Brain pericyte (primary cell): ENCODE data around the gene EPHA3.

ENCODE experiments used
- DNase-seq: peaks from one replicate; pipeline ENCODE4 v3.0.0-alpha.2; 2012; ENCODE audit warnings: low read depth, low spot score

EPHA3 gene

GRCh38 chr3:89360156-89360555 lies 252.7 kb downstream of the EPHA3 start:
- DNase-seq = no peak

GRCh38 chr3:89362496-89362895 lies 255.1 kb downstream of the EPHA3 start:
- DNase-seq = no peak

GRCh38 chr3:89363171-89363570 lies 255.8 kb downstream of the EPHA3 start:
- DNase-seq = no peak

- no peak for DNase-seq
Observed at GRCh38 chr3:89364314-89364713, 256.9 kb downstream of the EPHA3 start.

DNA sequence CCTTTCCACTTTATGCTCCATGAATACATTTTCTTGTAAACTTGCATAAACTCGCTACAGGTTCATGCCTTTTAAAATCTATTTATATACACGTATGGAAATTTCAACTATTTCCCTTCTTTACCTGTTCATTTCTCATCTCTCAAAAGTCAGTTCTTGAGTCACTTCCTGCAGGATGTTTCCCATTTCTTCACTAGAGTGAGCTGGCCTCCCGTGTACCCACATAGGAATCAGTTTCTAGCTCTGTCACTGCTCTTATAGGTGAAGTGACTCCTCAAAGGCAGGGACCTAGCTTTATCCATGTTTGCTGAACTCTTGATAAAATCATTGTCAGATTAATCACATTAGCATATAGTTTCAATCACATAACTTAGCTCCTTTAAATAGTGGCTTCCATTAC lies 259.7 kb downstream of the EPHA3 start:
- DNase-seq = no peak

- no peak for DNase-seq
Observed at GRCh38 chr3:89368846-89369245, 261.4 kb downstream of the EPHA3 start.

- no peak for DNase-seq
Observed at GRCh38 chr3:89372456-89372855, 265.0 kb downstream of the EPHA3 start.

DNA sequence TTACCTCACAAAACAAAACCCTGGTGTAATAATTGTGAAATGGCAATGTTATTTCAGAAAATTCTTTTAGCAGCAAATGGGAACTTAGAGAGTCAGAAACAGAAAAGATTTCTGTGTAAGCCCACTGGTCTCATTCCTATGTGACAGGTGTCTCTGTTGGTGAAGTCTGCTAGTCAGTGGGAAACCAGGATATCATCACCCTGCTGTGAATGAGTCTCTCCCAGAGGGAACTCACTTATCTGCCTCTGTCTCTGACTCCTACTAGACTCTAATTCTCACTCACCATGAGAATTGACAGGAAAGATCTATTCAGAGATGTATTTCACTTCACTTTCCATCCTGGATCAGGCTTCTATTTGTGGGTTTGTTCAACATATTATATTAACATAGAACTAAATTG lies 266.0 kb downstream of the EPHA3 start:
- no peak for DNase-seq

DNA sequence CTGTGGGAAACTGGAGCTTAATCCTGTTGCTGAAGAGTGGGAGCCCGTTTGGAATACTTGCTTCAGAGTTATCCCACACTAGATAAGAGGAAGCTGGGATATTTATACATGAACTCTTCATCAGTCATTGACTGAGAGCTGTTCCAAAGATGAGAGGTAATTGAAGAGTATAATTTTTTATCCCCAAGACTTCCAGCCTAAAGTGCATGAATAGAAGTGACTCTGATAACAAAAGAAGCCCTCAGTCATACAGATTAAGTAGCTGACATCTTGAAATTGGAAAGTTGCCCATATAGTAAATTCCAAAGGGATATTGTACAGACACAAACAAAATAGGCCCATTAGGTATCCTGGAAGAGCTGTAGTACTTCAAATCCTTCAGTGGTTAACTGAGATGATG lies 268.0 kb downstream of the EPHA3 start:
- no peak for DNase-seq

GRCh38 chr3:89380016-89380415 lies 272.6 kb downstream of the EPHA3 start:
- DNase-seq = no peak

GRCh38 chr3:89392991-89393390 lies 285.6 kb downstream of the EPHA3 start:
- DNase-seq = no peak

DNA sequence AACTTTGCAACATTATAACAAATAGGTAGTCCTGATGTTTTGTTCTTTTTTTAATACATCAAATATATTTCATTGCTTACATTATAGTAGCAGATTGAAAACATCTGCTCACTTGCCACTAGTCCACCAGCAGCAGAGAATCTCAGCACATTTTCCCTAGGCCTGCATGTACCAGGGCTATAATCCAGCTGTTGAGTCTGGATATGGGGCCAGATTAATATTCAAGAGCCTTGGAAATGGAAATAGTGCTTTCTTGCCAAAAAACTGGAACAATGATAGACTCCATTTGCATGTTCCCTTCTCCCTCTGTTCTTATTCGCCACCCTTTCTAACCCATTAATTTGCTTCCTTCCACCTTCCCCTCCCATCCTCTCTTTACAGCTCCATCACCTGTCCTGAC lies 288.0 kb downstream of the EPHA3 start:
- no peak for DNase-seq

DNA sequence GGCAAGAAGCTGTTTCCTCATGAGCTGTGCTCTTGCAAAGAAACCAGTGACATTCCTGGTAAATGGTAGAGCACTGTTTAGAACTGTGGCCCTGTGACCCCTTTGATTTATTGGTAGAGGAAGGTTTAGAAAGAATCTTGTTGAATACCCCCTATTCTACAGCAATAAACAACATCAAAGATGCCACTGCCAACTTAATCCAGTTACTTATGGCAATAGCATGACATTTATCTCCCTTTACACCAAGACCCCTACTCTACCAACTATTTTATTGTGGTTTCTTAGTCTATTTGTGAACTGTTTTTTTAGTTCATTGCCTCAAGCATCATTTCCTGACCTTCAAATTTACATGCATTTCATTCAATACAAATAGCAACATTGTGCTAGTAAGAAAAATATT lies 288.6 kb downstream of the EPHA3 start:
- no peak for DNase-seq

DNA sequence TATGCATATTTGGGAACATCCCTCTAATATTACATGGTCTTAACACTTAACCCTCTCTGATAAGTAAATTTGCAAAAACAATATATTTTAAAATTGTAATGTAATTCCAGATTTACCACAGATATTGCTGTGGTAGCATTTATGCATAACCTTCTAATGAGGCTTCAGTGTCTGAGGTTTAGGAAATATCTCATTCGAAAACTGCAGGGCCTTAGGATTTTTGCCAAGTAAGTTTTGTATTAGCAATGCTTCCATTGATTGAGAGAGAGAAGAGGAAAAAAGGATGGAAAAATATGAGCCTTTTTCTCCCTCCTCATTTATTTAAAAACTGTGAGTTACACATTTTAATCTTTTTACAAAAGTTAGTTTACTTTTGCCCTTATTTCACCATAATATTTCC lies 294.6 kb downstream of the EPHA3 start:
- no peak for DNase-seq

GRCh38 chr3:89405176-89405575 lies 297.8 kb downstream of the EPHA3 start:
- no peak for DNase-seq

DNA sequence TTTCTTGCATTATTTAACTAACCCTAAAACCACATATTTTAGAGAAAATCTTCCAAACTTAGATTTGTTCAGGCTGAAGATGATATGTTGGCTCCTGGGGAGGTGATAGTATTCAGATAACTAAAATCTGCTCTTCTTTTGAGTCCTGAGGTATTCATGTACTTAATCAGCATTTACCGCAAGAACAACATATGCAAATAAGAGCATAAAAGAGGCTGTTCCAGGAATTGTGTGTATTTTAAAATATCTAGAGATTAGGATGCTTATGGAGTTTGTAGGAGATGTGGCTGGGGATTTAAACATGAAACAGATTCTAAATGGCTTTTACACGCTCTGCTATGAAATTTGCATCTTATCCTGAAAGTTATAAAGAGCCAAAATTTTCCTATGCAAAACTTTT lies 298.2 kb downstream of the EPHA3 start:
- no peak for DNase-seq

DNA sequence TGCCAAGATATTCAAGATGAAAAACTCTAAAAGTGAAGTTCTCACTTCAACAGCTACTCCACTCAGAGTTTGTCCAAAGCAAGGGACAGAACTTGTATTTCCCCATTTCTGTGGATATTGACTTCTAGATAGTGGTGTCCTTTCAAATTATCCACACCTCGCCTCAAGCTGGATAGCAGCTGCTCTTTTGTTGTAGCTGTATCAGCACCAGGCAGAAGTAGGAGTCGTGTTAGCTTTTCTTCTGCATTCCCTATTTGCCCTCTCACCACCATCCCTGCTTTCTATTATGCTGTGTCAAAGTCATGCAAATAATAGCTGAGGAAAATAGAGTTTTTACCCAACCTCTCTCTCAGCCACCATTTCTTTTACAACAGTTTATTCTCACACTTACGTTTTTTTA lies 303.8 kb downstream of the EPHA3 start:
- DNase-seq = no peak

DNA sequence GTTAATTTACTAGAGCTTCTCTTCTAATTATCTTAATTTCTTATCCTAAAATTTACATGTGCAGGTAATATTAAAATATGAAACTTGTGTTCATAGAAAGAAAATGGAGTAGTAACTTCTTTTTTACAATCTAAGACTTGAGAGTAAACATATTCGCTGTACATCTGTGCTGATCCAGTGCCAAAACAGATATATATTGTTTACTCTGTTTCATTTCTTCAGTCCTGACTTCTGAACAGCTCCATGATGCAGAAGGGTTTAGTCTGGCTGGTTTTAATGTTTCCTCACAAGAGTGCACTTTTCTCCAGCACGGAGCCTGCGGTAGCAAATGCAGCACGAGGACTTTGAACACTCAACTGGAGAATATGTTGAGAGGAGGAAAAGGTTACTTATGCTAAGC lies 306.8 kb downstream of the EPHA3 start:
- DNase-seq = no peak

- DNase-seq = peak; percentile 27
Observed at GRCh38 chr3:89419647-89420241, 312.3 kb downstream of the EPHA3 start.

DNA sequence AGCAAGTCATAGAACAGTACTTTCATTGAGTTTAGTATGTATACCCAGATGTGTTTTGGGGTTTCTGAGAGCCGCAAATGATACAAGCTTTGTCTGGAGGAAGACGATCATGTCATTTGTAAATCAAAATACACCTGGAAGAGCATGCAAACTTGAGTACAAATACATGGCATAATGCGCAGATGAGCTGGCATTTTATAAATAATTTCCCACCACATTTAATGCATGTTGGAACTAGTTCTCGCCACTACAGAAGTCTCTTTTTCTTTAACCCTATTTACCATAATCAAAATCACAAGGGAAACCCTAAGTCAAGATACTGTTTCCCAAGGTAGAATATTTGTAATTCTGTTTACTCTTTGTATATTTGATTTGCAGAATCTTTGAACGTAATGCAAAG lies 318.6 kb downstream of the EPHA3 start:
- DNase-seq = no peak

- DNase-seq = peak; percentile 12
Observed at GRCh38 chr3:89434621-89435380, 327.4 kb downstream of the EPHA3 start.

DNA sequence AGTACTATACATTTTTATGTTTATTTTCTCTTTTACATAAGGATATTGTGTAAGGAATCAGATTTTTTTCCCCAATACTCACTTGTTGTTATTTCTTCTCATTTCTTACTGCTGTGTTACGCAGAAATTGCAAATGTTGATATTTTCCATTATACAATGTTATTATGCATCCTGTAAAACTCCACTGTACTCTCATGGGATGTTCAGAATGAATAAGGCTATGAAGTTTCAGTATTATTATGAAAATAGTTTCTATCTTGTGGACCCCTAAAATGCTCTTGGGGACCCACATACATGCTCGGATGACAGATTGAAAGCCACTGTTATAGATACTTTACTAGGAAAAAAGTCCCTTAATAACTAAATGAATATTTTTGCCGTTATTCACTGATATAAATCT lies 329.4 kb downstream of the EPHA3 start:
- no peak for DNase-seq

DNA sequence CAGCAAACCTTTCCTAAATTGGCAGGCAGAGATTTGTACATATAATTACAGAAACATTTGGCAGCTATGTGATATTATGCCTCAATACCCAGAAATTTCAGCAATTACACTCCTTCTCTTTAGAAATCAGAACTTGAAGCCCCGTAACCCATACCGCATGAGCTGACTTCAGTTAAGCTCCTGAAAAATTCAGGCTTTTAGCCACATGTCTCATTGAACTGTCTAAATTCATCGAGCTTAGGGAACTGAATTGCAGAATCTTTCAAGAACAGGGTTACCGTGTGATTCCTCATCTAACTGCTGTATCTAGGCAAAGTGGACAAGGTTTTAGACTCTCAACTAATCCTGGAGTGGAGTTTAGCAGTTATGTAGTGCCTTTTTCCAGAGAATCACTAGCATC lies 333.0 kb downstream of the EPHA3 start:
- no peak for DNase-seq

DNA sequence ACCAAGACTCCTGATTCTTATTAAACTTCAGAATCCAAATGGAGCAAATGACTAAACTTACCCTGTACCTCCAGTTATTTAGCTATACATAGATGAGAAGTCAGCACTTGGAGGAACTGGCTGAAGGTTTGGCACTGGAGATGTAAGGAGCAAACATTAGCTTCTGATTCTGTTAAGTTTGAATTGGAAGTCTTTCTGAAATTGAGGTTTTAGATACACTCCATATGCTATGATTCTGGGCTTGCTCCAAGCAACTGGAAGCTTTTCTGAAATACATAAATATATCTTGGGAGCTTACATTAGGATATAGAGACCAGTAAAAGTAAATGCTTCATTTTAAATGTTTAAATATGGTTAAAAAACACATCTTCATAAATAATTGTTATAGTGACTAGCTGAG lies 333.7 kb downstream of the EPHA3 start:
- DNase-seq = no peak
